ENCODE results near the gene OXSR1.

The OXSR1 gene

GRCh38 chr3:38270606-38271005 is 105.3 kb downstream of the OXSR1 start:
- H3K4me3 ChIP-seq (ENCODE audit: low read depth, low read length) = no peak overlapping the region
- no peak for TF ChIP-seq MAX (IDR thresholded peaks at IDR 0.05; ENCODE audit: low read depth, low read length)
- TF ChIP-seq MYC (IDR thresholded peaks at IDR 0.05; ENCODE audit: low read depth, low read length) = no peak
- no peak for TF ChIP-seq CTCF (IDR thresholded peaks at IDR 0.05; ENCODE audit: low read depth, low read length)
- TF ChIP-seq POLR2A (IDR thresholded peaks at IDR 0.05; ENCODE audit: extremely low read depth, insufficient read length) = no peak
- DNase-seq (ENCODE audit: low read depth) = no peak

GRCh38 chr3:38271553-38271952 is 106.2 kb downstream of the OXSR1 start:
- no peak for TF ChIP-seq MAX (IDR thresholded peaks at IDR 0.05; ENCODE audit: low read depth, low read length)
- no peak for TF ChIP-seq MYC (IDR thresholded peaks at IDR 0.05; ENCODE audit: low read depth, low read length)
- no peak for TF ChIP-seq POLR2A (IDR thresholded peaks at IDR 0.05; ENCODE audit: extremely low read depth, insufficient read length)
- TF ChIP-seq CTCF (IDR thresholded peaks at IDR 0.05; ENCODE audit: low read depth, low read length) = no peak
- no peak overlapping the region for H3K4me3 ChIP-seq (ENCODE audit: low read depth, low read length)
- DNase-seq (ENCODE audit: low read depth) = no peak

GRCh38 chr3:38274864-38275649 is 109.7 kb downstream of the OXSR1 start:
- H3K4me3 ChIP-seq (ENCODE audit: low read depth, low read length) = no peak overlapping the region
- TF ChIP-seq CTCF (IDR thresholded peaks at IDR 0.05; ENCODE audit: low read depth, low read length) (no peak), POLR2A (IDR thresholded peaks at IDR 0.05; ENCODE audit: extremely low read depth, insufficient read length) (no peak), MAX (IDR thresholded peaks at IDR 0.05; ENCODE audit: low read depth, low read length) (no peak), MYC (IDR thresholded peaks at IDR 0.05; ENCODE audit: low read depth, low read length) (no peak)
- DNase-seq (ENCODE audit: low read depth) = no peak

GRCh38 chr3:38275658-38276057 is 110.3 kb downstream of the OXSR1 start:
- TF ChIP-seq MAX (IDR thresholded peaks at IDR 0.05; ENCODE audit: low read depth, low read length) = no peak
- TF ChIP-seq CTCF (IDR thresholded peaks at IDR 0.05; ENCODE audit: low read depth, low read length) = no peak
- no peak for TF ChIP-seq MYC (IDR thresholded peaks at IDR 0.05; ENCODE audit: low read depth, low read length)
- no peak for TF ChIP-seq POLR2A (IDR thresholded peaks at IDR 0.05; ENCODE audit: extremely low read depth, insufficient read length)
- H3K4me3 ChIP-seq (ENCODE audit: low read depth, low read length) = no peak overlapping the region
- no peak for DNase-seq (ENCODE audit: low read depth)

GRCh38 chr3:38276081-38276916 is 111.0 kb downstream of the OXSR1 start:
- TF ChIP-seq MYC (IDR thresholded peaks at IDR 0.05; ENCODE audit: low read depth, low read length) (no peak), POLR2A (IDR thresholded peaks at IDR 0.05; ENCODE audit: extremely low read depth, insufficient read length) (no peak), MAX (IDR thresholded peaks at IDR 0.05; ENCODE audit: low read depth, low read length) (no peak), CTCF (IDR thresholded peaks at IDR 0.05; ENCODE audit: low read depth, low read length) (no peak)
- H3K4me3 ChIP-seq (ENCODE audit: low read depth, low read length) = no peak overlapping the region
- no peak for DNase-seq (ENCODE audit: low read depth)
